ENCODE data around the gene DCUN1D2.
"Not testable (repeated sequence)": the region's sequence is repeated elsewhere in the genome, so short reads cannot be mapped to it uniquely, and the experiment has no call there.

Gene DCUN1D2

GRCh38 chr13:113528813-113529180 is 38.3 kb upstream of the DCUN1D2 start:
- no peak for TF ChIP-seq CTCF (conservative IDR thresholded peaks at IDR 0.05; ENCODE audit: low read depth, low read length)
- H3K4me3 ChIP-seq (ENCODE audit: low read depth, low read length) = no peak overlapping the region
- DNase-seq (ENCODE audit: low read depth) = no peak

DNA sequence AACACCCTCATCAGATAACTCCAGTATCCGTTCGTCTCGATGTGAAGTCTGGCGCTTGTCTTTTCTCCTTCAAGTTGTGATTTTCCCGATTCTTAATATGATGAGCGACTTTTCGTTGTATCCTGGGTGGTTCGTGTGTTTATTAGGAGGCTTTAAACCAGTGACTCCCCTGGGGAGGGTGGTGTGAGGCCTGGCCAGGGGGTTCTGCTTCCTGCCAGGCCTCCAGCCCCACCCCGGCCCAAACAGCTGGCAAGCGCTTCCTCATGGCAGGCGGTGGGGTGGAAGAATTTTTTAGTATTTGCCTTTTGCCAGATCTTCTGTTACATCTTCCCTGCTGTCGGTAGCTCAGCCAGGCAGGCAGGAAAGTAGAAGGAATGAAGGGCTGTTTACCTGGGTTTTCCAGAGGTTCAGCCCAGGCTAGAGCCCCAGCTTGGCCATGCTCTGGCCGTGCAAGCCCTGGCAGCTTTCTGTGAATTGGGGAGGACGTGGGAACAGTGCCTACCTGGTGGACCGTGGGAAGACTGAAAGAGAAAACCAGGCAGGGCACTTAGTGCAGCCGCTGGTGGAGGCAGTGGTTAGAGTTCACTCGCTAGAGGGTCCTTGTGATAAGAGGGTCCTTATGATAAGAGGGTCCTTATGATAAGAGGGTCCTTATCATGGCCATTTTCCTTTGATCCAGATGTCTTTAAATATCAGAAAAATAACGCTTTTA is 37.7 kb upstream of the DCUN1D2 start:
- DNase-seq (ENCODE audit: low read depth) = no peak
- no peak for TF ChIP-seq CTCF (conservative IDR thresholded peaks at IDR 0.05; ENCODE audit: low read depth, low read length)
- no peak overlapping the region for H3K4me3 ChIP-seq (ENCODE audit: low read depth, low read length)

GRCh38 chr13:113527272-113527958 is 36.9 kb upstream of the DCUN1D2 start:
- DNase-seq (ENCODE audit: low read depth) = no peak
- H3K4me3 ChIP-seq (ENCODE audit: low read depth, low read length) = no peak overlapping the region

GRCh38 chr13:113526466-113527220 is 36.1 kb upstream of the DCUN1D2 start:
- no peak for TF ChIP-seq CTCF (conservative IDR thresholded peaks at IDR 0.05; ENCODE audit: low read depth, low read length)
- no peak overlapping the region for H3K4me3 ChIP-seq (ENCODE audit: low read depth, low read length)
- no peak for DNase-seq (ENCODE audit: low read depth)

More at GRCh38 chr13:113527272-113527958, 36.9 kb upstream of the DCUN1D2 start:
- no peak for TF ChIP-seq CTCF (conservative IDR thresholded peaks at IDR 0.05; ENCODE audit: low read depth, low read length)

DNA sequence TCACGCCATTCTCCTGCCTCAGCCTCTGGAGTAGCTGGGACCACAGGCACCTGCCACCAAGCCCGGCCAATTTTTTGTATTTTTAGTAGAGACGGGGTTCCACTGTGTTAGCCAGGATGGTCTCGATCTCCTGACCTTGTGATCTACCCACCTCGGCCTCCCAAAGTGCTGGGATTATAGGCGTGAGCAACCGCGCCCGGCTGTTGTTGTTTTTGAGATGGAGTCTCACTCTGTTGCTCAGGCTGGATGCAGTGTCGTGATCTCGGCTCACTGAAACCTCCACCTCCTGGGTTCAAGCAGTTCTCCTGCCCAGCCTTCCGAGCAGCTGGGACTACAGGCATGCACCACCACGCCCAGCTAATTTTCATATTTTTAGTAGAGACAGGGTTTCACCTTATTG is 31.9 kb upstream of the DCUN1D2 start:
- not testable (repeated sequence) for DNase-seq (ENCODE audit: low read depth)

DNA sequence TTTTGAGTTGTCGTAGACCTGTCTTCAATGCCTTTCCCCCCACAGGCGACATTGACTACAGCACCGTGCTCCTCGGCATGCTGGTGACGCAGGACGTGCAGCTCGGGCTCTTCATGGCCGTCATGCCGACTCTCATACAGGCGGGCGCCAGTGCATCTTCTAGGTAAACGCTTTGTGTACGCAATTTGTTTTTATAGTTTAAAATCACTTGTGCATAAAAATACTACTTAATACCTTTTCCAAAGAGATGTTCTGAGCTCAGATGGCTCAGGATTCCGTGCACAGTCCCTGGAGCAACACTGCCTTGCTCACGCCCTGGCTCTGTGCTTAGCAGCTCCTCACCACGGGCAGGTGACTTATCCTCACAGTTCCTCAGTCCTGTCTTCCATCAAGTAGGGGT is 30.1 kb upstream of the DCUN1D2 start:
- no peak for DNase-seq (ENCODE audit: low read depth)
- TF ChIP-seq CTCF (conservative IDR thresholded peaks at IDR 0.05; ENCODE audit: low read depth, low read length) = no peak

More for the DNA sequence above, 31.9 kb upstream of the DCUN1D2 start:
- H3K4me3 ChIP-seq (ENCODE audit: low read depth, low read length) = not testable (repeated sequence)

DNA sequence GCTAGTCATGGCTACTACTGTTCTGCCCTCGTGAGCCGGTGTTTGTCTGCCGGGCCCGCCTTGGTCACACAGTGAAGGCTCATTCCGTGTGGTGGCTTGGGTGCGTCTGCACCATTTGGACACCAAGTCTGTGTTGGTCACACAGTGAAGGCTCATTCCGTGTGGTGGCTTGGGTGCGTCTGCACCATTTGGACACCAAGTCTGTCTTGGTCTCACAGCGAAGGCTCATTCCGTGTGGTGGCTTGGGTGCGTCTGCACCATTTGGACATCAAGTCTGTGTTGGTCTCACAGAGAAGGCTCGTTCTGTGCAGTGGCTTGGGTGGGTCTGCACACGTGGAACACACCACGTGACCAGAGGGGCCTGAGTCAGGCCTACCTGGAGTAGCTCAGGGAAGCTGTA is 29.0 kb upstream of the DCUN1D2 start:
- DNase-seq (ENCODE audit: low read depth) = no peak
- H3K4me3 ChIP-seq (ENCODE audit: low read depth, low read length) = no peak overlapping the region
- no peak for TF ChIP-seq CTCF (conservative IDR thresholded peaks at IDR 0.05; ENCODE audit: low read depth, low read length)

More for the DNA sequence above, 30.1 kb upstream of the DCUN1D2 start:
- no peak overlapping the region for H3K4me3 ChIP-seq (ENCODE audit: low read depth, low read length)

Data from choroid plexus epithelial cell (primary cell).